GM15510 (cell line): ENCODE measurements around the gene ABCB9.

Source experiments
- POLR2A ChIP-seq: IDR thresholded peaks from 3 replicates; pipeline ENCODE4 v1.6.1; 2011; ENCODE audit warnings: borderline replicate concordance; ENCODE audit not compliant: insufficient read length; ENCODE audit errors: extremely low read depth

The ABCB9 gene

GRCh38 chr12:122997343-122998250 is 31.3 kb upstream of the ABCB9 start:
- TF ChIP-seq POLR2A = no peak

GRCh38 chr12:122996621-122997342 is 30.5 kb upstream of the ABCB9 start:
- TF ChIP-seq POLR2A = no peak

- no peak for TF ChIP-seq POLR2A
Observed at GRCh38 chr12:122996188-122996601, 29.9 kb upstream of the ABCB9 start.

GRCh38 chr12:122995503-122996187 is 29.4 kb upstream of the ABCB9 start:
- TF ChIP-seq POLR2A = no peak

GRCh38 chr12:122994781-122995502 is 28.7 kb upstream of the ABCB9 start:
- TF ChIP-seq POLR2A = no peak

- TF ChIP-seq POLR2A = no peak
Observed at GRCh38 chr12:122994140-122994675, 27.9 kb upstream of the ABCB9 start.

- TF ChIP-seq POLR2A = no peak
Observed at GRCh38 chr12:122992386-122992785, 26.1 kb upstream of the ABCB9 start.

- no peak for TF ChIP-seq POLR2A
Observed at GRCh38 chr12:122991623-122992275, 25.5 kb upstream of the ABCB9 start.

- TF ChIP-seq POLR2A = no peak
Observed at GRCh38 chr12:122990961-122991622, 24.8 kb upstream of the ABCB9 start.

GRCh38 chr12:122990561-122990960 is 24.3 kb upstream of the ABCB9 start:
- TF ChIP-seq POLR2A = no peak

- TF ChIP-seq POLR2A = no peak
Observed at GRCh38 chr12:122989874-122990419, 23.7 kb upstream of the ABCB9 start.

- TF ChIP-seq POLR2A = no peak
Observed at GRCh38 chr12:122989225-122989839, 23.1 kb upstream of the ABCB9 start.
